ENCODE results near the gene GBP6.
"Not testable (repeated sequence)": the region's sequence is repeated elsewhere in the genome, so short reads cannot be mapped to it uniquely, and the experiment has no call there.

GBP6 gene

GRCh38 chr1:89373810-89374209 lies 10.0 kb downstream of the GBP6 start:
- DNase-seq: not testable (repeated sequence)

DNA sequence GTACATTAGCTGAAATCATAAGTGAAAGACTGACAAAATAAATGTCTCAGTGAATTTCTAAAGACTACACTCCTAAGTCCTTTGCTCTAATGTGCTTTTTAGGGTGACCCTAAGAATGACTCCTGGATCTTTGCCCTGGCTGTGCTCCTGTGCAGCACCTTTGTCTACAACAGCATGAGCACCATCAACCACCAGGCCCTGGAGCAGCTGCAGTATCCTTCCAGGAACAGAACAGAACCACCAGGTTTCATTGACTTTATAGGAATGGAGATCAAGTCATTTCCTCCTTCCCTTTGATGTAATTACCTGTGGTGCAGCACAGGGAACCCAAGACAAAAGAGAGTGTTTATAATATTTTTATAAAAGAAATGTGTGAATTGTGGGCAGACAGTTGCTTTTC lies 14.1 kb downstream of the GBP6 start:
- DNase-seq: no peak

DNA sequence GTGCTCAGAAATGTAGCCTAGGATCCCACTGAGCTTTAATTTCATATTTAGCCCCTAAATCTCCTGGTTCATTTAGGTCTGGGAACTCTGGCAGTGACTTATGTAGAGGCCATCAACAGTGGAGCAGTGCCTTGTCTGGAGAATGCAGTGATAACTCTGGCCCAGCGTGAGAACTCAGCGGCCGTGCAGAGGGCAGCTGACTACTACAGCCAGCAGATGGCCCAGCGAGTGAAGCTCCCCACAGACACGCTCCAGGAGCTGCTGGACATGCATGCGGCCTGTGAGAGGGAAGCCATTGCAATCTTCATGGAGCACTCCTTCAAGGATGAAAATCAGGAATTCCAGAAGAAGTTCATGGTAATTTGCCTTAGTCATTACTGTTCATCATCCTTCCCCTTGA lies 17.8 kb downstream of the GBP6 start:
- DNase-seq: no peak

DNA sequence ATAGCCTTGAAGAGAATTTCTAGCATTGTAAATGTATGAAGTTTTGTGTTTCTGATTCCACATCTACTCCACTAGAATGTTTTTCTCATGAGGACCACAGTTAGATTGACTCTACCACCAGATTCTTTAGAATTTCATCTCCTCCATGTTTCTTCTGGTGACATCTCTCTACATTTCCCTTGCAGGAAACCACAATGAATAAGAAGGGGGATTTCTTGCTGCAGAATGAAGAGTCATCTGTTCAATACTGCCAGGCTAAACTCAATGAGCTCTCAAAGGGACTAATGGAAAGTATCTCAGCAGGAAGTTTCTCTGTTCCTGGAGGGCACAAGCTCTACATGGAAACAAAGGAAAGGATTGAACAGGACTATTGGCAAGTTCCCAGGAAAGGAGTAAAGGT lies 18.6 kb downstream of the GBP6 start:
- DNase-seq: no peak

GRCh38 chr1:89383185-89383584 lies 19.3 kb downstream of the GBP6 start:
- no peak for DNase-seq

DNA sequence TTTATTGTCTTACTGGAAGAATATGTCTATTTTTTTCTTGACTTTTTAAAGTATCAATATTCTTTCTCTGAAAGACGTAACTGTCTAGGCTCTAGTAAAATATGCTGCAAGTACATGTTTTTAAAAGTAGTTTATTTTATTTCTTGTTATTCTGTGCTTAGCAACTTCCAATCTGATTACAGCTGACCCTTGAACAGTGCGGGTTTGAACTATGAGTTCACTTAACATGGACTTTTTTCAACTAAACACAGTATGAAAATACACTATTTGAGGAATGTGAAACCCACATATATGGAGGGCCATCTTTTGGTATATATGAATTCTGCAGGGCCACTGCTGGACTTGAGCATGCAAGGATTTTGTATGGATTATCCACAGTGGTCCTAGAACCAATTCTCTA lies 26.8 kb downstream of the GBP6 start:
- DNase-seq: no peak

GRCh38 chr1:89391686-89392085 lies 27.8 kb downstream of the GBP6 start:
- DNase-seq: no peak

DNA sequence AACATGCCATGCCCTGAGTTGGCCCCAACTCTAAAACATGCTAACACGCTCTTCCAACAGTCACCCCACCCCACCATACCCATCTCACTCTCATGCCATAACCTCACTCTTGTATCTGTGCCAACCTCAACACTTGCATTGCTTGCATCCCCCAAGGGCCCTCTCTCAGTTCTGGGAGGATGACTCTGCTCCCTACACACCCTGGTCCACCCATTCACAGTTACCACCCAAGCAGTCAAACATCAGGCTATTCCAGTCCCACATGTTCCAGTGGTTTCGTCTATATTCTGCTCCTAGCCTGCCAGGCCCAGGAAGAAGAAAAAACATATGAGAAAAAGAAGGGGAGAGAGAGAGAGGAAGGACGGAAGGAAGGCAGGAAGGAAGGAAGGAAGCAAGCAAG lies 31.0 kb downstream of the GBP6 start:
- no peak for DNase-seq

DNA sequence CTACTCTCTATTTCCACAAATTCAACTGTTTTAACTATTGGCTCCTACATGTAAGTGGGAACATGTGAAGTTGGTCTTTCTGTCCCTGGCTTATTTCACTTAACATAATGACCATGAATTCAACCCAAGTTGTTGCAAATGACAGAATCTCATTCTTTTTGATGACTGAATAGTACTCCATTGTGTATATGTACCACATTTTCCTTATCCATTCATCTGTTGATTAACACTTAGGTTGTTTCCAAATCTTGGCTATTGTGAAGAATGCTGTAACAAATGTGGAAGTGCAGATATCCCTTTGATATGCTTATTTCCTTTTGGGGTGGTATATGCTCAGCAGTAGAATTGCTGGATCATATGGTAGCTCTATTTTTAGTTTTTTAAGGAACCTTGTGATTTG lies 33.0 kb downstream of the GBP6 start:
- no peak for DNase-seq

DNA sequence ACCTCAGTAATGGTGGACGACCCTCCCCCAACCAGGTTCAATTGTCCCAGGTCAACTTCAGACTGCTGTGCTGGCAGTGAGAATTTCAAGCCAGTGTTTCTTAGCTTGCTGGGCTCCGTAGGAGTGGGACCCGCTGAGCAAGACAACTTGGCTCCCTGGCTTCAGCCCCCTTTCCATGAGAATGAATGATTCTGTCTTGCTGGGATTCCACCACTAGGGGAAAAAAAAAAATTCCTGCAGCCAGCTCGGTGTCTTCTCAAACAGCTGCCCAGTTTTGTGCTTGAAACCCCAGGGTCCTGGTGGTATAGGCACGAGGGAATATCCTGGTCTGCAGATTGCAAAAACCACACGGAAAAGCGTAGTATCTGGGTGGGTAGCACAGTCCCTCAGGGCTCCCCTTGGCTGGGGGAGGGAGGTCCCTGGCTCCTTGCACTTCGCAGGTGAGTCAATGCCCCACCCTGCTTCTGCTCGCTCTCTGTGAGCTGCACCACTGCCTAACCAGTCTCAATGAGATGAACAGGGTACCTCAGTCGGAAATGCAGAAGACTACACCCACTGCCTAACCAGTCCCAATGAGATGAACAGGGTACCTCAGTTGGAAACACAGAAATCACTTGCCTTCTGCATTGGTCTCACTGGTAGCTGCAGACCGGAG lies 41.5 kb downstream of the GBP6 start:
- DNase-seq: no peak

GRCh38 chr1:89407360-89407759 lies 43.5 kb downstream of the GBP6 start:
- no peak for DNase-seq

DNA sequence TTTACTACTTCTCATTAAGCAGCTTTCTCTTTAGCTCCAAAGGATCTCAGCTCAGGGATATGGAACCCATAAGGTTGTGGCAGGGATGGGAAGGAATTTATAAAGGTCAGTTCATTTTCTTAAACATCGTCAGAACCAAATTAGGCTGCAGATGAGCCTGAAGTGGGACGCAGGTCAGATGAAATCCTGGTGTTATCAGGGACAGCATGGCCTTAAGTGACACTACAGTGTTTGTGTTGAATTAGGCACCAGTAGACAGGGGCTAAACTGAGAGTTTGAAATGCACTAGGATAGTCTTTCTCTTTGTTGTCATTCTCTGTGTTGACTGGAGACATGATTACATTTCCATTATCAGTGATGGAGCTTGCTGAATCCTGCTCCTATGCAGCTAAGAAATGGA lies 43.9 kb downstream of the GBP6 start:
- not testable (repeated sequence) for DNase-seq

GRCh38 chr1:89425056-89425455 lies 61.2 kb downstream of the GBP6 start:
- DNase-seq: no peak

- DNase-seq: no peak
These were observed 65.2 kb downstream of the GBP6 start for GRCh38 chr1:89429062-89429461.

DNA sequence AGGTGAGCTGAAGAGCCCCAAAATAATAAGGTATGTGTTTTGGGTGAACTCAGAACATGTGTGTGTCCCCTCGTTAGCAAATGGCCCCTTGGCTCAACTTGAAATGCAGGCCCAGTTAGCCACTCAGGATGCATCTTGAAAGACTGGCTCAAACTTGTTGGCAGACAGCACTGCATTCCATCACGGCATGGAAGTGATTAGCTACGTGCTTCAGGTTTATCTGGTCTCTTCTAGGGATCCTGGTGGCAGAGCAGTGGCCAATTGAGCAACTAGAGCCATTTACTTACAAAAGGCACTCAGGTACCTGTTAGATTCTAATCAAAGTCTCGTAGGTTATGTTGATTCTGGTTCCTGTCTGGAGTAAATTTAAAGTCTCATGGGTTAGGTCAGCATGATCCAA lies 65.8 kb downstream of the GBP6 start:
- not testable (repeated sequence) for DNase-seq

DNA sequence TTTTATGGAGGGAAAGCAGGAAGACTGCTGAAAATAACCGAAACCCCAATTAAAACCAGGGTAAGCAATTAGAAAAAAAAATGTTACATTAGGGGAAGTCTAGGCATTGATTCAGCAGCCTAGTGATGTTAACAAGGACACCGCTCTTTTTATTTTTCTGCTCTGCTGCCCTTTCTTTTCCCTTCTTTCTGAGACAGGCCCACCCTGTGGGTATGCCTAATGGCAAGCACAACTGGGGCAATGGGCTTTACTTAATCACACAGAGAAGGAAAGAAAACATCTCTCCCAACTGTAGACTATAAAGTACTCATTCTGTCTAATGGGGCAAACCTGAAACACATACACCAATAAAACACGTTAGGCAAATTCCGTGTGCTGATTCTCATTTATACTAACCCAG lies 69.6 kb downstream of the GBP6 start:
- DNase-seq: no peak

- DNase-seq: not testable (repeated sequence)
These were observed 70.4 kb downstream of the GBP6 start for GRCh38 chr1:89434058-89434780.
